ENCODE measurements around the gene INPP4B. TPM values are rescaled to one million over a fixed set of nuclear protein-coding genes. Genes with fewer than 3 reads are reported as not detected.

The INPP4B gene
- total and polyA plus RNA-seq, 2 of the 4 experiments (the other 2 are of a cell fraction): 1.8 to 14.0 TPM

DNA sequence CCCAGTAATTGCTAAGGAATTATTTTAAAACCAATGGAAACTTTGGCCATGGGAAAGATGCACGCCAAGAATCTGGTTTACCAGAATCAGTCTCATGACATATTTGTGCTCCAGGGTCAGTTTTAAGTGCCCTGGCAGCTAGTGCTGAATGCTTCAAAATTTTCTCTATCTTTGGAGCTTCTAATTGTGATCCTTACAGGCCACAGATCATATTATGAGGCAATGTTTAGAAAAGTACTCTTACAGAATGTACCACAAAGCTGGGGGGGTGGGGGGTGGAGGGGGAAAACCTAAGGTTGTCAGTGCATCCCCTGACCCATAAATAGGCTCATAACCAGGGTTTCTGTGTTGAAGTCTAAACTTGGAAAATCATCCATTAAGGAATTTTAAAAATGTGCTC lies 514.5 kb downstream of the INPP4B start:
- H3K56ac ChIP-seq (ENCODE audit: extremely low read depth, insufficient read depth, low read length): no peak overlapping the region
- peak; percentile 21 for DNase-seq

More for the DNA sequence above, 514.5 kb downstream of the INPP4B start:
- no peak overlapping the region for H2AK9ac ChIP-seq (replicated peaks; ENCODE audit: low read depth, low read length, poor library complexity)
- H2BK5ac ChIP-seq (ENCODE audit: low read depth, low read length, poor library complexity, severe bottlenecking): no peak overlapping the region
- H3K4me2 ChIP-seq (ENCODE audit: low read depth, low read length): no peak overlapping the region
- no peak overlapping the region for H2AFZ ChIP-seq (replicated peaks; ENCODE audit: low read length, poor library complexity)
- no peaks in the 10 kb centered on the region for H3K27me3 ChIP-seq (ENCODE audit: control insufficient read depth, insufficient read depth, low read length)
- no peak overlapping the region for H3K4me3 ChIP-seq (ENCODE audit: insufficient read depth, low read depth, low read length)
- TF ChIP-seq, protein P1, sequence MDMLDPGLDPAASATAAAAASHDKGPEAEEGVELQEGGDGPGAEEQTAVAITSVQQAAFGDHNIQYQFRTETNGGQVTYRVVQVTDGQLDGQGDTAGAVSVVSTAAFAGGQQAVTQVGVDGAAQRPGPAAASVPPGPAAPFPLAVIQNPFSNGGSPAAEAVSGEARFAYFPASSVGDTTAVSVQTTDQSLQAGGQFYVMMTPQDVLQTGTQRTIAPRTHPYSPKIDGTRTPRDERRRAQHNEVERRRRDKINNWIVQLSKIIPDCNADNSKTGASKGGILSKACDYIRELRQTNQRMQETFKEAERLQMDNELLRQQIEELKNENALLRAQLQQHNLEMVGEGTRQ (IDR thresholded peaks at IDR 0.05; ENCODE audit: low read depth, low read length): no peak
- TF ChIP-seq, protein P2, sequence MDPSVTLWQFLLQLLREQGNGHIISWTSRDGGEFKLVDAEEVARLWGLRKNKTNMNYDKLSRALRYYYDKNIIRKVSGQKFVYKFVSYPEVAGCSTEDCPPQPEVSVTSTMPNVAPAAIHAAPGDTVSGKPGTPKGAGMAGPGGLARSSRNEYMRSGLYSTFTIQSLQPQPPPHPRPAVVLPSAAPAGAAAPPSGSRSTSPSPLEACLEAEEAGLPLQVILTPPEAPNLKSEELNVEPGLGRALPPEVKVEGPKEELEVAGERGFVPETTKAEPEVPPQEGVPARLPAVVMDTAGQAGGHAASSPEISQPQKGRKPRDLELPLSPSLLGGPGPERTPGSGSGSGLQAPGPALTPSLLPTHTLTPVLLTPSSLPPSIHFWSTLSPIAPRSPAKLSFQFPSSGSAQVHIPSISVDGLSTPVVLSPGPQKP (IDR thresholded peaks at IDR 0.05; ENCODE audit: borderline replicate concordance, low read depth, low read length): no peak
- TF ChIP-seq MXI1 (IDR thresholded peaks at IDR 0.05; ENCODE audit: borderline replicate concordance, low read depth, low read length) (no peak), SMC3 (IDR thresholded peaks at IDR 0.05; ENCODE audit: low read depth, low read length) (no peak), POLR2A (IDR thresholded peaks at IDR 0.05; ENCODE audit: low read depth, low read length) (no peak), MAFK (IDR thresholded peaks at IDR 0.05; ENCODE audit: low read depth, low read length) (no peak), BHLHE40 (IDR thresholded peaks at IDR 0.05; ENCODE audit: low read depth, low read length) (no peak), FOS (IDR thresholded peaks at IDR 0.05; ENCODE audit: low read depth, low read length) (no peak), CEBPB (IDR thresholded peaks at IDR 0.05; ENCODE audit: low read depth, low read length) (no peak), CHD1 (IDR thresholded peaks at IDR 0.05; ENCODE audit: low read depth, low read length) (no peak), MAZ (IDR thresholded peaks at IDR 0.05; ENCODE audit: borderline replicate concordance, low read depth, low read length) (no peak), RAD21 (IDR thresholded peaks at IDR 0.05; ENCODE audit: low read length) (no peak), CTCF (conservative IDR thresholded peaks at IDR 0.05; ENCODE audit: low read depth, low read length) (no peak)
- no peak overlapping the region for H4K91ac ChIP-seq (ENCODE audit: insufficient read depth, low read depth, low read length)
- no peaks in the 10 kb centered on the region; the same call in 1 of the 2 replicates for H3K9me1 ChIP-seq (ENCODE audit: insufficient read depth, low read length)
- no peak overlapping the region for H2BK20ac ChIP-seq (ENCODE audit: low read depth, low read length)
- H3K9ac ChIP-seq (ENCODE audit: low read depth, low read length): no peak overlapping the region
- H3K79me1 ChIP-seq (ENCODE audit: low read depth in 1 of 2, low read length in 2 of 2): peaks cover 0 to 3% of the 10 kb centered on the region in 2 experiments; a peak in 1 of 4 replicates
- H4K5ac ChIP-seq (ENCODE audit: low read depth, low read length): no peak overlapping the region
- ChIA-PET CTCF (no interaction called here), POLR2A (ENCODE audit: unreplicated experiment) (no interaction called here)
- H2AK5ac ChIP-seq (ENCODE audit: low read depth, low read length): no peak overlapping the region
- H4K8ac ChIP-seq (ENCODE audit: low read depth in 2 of 2, low read length in 2 of 2): no peak overlapping the region
- peaks cover 5% of the 10 kb centered on the region; the same call in 1 of the 2 replicates for H3K9me3 ChIP-seq (ENCODE audit: control insufficient read depth, insufficient read depth, low read length)
- H3K14ac ChIP-seq (replicated peaks; ENCODE audit: low read depth, low read length): no peak overlapping the region
- intact Hi-C loops (cut with micrococcal nuclease) (no loop called here), in situ Hi-C loops (cut with MboI; ENCODE audit: low sequenced_read_pairs) (no loop called here), dilution Hi-C loops (cut with HindIII; ENCODE audit: low sequenced_read_pairs, unreplicated experiment) (no loop called here)
- peaks cover 5% of the 10 kb centered on the region for H3K4me1 ChIP-seq (ENCODE audit: control insufficient read depth, insufficient read depth, low read length)
- no peak overlapping the region for H2BK120ac ChIP-seq (ENCODE audit: low read depth, low read length)
- no peaks in the 10 kb centered on the region for H4K20me1 ChIP-seq (ENCODE audit: insufficient read depth, low read length)
- H3K36me3 ChIP-seq (ENCODE audit: control insufficient read depth, insufficient read depth, low read length): 0 out of 2 replicates have a peak, but pooled peaks cover 3% of the 10 kb centered on the region
- no TSS peak for BruUV-seq (replicated peaks)
- H3K4ac ChIP-seq (ENCODE audit: low read depth, low read length): no peak overlapping the region
- ATAC-seq (ENCODE audit: low read depth): peak; percentile 60
- H2BK15ac ChIP-seq (ENCODE audit: low read depth, low read length): no peak overlapping the region; the same call in 2 of the 3 replicates
- peak overlapping the region; percentile 44; the same call in 1 of the 2 replicates for H3K27ac ChIP-seq (ENCODE audit: insufficient read depth, low read length)
- H3K23ac ChIP-seq (ENCODE audit: low read depth, low read length): no peak overlapping the region
- WGBS, 2 experiments (ENCODE audit: extremely low coverage in 2 of 2, insufficient read length in 1 of 2): no CpG with 5 or more reads among the region's 1 CpG
- H3K18ac ChIP-seq (ENCODE audit: low read depth, low read length): no peak overlapping the region
